Hematopoietic multipotent progenitor cell treated with erythropoietin and hydrocortisone succinate and interleukin-3 and kit ligand, for 4 days (in vitro differentiated cells): ENCODE data around the gene NUAK1.
A peak's percentile ranks its signal among the peaks of the same experiment; 100 is the strongest.
"Not testable (repeated sequence)": the region's sequence is repeated elsewhere in the genome, so short reads cannot be mapped to it uniquely, and the experiment has no call there.

Source experiments
- DNase-seq: peaks from one replicate; pipeline ENCODE4 v3.0.0-alpha.2; 2015

NUAK1 gene

DNA sequence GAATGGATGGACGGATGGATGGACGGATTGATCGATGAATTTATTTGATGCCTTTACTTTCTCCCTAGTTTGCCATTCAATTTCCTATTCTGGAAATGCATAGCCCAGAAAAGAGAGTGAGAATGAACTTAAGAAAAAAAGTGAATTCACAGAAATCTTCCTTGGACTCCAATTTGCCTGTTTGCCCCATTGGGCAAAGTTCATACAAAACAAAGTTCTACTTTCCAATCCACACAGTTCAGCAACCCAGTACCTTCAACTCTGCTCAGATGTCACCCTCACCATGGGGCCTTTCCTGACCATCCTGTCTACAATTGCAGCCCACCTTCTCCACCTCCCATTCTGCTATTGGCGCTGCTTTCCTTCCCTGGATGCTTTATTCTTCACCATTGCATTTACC, 8.2 kb upstream of the NUAK1 start:
- DNase-seq: no peak

GRCh38 chr12:106145539-106146447, 7.0 kb upstream of the NUAK1 start:
- no peak for DNase-seq

DNA sequence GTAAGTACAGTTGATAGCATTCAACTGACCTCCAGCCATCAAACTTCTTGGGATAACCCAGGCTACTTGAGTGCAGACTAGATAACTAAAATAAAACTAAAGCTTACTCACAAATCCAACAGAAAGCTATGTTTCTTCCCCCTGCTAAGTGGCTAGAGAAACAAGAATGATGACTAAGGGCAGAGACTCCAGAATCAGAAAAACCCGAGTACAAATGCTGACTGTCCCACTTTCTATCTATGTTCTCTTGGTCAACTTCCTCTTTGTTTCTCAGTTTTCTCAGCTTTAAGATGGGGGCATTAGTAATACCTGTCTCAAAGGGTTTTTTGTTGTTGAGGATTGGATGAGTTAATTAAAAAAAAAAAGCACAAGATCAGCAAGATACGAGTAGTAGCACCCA, 6.1 kb upstream of the NUAK1 start:
- DNase-seq: no peak

DNA sequence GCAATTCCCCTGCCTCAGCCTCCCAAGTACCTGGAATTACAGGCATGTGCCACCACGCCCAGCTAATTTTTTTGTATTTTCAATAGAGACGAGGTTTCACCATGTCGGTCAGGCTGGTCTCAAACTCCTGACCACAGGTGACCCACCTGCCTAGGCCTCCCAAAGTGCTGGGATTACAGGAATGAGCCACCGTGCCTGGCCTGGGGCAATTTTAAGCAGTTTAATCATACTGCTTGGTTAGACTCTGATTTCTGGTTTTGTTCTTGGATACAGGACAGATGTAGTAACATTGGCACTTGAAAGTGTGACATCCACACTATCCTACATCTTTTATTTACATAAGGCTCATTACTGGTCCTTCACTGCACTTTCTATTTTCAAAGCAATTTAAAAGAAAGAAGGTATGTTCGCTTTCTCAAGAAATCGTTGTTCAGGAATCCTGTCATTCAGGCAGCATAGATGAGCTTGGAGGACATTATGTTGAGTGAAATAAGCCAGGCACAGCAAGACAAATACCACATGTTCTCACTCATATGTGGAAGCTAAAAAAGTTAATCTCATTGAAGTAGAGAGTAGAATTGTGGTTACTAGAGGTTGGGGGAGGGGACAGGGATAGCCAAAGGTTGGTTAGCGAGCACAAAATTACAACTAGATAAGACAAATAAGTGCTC, 4.0 kb upstream of the NUAK1 start:
- no peak for DNase-seq

DNA sequence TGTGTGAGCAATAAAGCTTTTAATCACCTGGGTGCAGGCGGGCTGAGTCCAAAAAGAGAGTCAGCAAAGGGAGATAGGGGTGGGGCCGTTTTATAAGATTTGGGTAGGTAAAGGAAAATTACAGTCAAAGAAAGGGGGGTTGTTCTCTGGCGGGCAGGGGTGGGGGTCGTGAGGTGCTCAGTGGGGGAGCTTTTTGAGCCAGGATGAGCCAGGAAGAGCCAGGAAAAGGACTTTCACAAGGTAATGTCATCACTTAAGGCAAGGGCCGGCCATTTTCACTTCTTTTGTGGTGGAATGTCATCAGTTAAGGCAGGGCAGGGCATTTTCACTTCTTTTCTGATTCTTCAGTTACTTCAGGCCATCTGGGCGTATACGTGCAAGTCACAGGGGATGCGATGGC, 3.2 kb upstream of the NUAK1 start:
- DNase-seq: not testable (repeated sequence)

GRCh38 chr12:106141452-106141851, 2.7 kb upstream of the NUAK1 start:
- no peak for DNase-seq

GRCh38 chr12:106141003-106141402, 2.2 kb upstream of the NUAK1 start:
- no peak for DNase-seq

- DNase-seq: no peak
These were observed 1.7 kb upstream of the NUAK1 start for GRCh38 chr12:106140223-106140986.

DNA sequence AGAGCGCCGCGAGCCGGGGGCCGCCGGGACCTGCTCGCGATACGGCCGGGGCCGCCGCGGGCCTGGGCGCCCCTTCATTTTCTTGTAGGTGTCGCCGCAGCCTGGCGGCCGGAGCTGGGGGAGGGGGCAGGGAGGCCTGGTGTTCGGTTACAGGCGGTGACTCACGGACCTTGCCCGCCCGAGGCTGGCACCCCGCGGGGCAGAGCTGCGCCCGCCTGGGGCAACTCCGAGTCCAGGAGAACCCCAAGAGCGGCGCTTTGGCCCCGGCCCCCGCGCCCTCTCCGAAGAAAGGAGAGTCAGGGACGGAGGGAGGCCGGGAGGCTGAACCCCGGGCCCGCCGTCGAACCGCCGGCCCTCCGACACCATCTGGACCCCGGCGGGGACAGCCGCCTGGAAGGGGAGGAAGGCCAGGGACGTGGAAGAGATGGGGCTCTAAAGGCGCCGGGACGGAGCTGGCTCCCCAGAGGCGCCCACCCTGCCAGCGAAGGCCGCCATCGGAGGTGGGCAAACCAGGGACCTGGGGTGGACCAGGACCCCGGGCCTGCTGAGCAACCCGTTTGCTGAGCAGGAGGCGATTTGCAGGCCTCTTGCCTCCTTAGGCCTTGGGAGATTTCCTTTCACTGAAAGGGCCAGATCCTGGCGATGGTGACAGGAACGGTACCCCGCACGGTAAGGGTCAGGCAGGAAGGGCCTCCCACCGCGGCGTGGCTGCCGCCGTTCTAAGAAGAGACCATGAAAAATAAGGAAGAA, 843 bp upstream of the NUAK1 start:
- peak; percentile 38 for DNase-seq

GRCh38 chr12:106138357-106138632, 459 bp downstream of the NUAK1 start:
- DNase-seq: peak; percentile 9

DNA sequence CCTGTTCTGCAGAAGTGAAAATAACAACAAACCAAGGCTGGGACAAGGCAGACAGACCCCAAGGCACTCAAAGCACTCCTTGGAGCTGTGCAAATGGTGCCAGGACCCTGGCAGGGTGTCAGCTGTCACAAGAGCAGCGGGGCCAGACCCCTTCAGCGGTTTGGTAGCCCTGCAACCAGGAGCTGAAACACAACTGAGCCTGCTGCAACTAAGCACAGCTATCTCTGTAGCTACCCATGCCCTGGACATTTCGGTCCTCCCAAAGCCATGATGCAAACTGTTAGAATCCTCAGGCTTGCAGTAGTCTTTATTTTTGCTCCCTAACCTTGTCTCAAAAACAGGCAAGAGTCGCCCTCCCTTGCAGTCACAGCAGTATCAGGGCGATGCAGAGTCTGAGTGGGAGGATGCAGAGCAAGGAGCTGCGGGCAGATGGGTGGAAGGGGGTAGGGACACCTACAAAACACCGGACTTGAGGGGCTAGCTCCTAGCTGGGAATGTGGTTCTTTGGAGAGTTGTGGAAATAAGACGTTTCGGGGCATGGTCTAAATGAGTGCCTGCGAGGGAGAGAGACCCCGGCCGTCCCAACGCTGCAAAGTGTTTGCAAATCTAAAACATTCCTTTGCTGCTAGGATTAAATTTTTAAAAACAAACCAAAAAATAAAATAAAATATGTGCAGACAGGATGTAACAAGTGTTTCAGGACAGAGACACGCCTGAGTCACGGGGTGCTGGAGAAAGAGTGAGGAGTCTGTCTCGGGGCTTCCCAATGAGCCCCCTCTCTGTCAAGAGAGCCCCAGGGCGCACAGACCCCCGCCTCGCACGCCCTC, 1.0 kb downstream of the NUAK1 start:
- DNase-seq: no peak

DNA sequence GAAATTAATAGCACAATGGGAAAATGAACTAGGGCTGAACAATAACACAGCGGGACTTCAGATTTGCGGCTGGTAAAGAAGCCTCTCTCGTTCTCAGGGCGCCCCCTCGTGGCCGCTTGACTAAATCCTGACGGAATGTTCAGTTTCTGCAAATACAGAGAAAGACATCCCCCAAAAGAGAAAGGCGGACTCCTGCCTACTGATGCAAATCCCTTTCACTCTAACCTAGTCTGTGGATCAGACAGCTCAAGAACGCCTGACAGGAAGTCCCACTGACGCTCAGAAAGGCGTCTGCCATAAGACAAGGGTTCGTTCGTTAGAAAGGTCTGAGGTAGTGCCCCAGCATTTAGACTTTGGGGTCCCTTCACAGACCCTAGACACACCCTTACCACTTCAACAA, 2.5 kb downstream of the NUAK1 start:
- peak; percentile 88 for DNase-seq

DNA sequence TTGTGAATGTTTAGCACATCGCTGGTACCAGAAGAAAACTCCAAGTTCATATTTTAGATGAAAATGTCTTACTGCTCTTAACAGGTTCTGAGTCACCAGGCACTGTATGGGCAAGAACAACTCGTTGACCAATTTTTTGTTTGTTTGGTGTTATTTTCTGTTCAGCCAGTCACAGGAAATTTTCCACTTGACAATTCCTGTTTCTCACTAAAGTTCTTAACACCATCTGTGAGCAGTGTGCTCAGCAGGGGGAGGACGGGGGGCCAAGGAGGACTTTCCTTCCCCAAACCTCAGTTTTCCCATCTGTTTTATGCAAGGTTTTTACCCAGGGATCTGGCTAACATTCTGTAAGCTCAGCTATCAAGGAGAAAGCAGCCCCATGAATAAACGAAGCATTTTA, 3.0 kb downstream of the NUAK1 start:
- DNase-seq: no peak

DNA sequence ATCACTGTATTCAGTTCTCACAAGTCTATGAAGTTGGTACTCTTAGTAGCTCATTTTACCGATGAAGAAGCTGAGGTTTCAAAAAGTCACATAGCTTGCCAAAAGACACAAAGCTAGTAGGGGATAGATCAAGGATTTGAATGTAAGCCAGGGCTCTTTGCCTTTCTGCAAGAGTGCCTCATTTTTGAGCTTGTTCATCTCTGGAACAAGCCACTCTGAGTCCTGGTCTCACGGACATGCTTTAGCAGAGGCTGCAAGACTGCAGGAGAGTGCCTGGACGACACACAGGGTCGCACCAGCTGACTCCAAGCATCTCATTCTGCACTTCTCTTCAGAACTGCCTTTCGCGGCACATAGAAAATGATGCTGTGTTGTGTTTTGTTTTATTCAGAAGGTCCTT, 3.7 kb downstream of the NUAK1 start:
- no peak for DNase-seq

DNA sequence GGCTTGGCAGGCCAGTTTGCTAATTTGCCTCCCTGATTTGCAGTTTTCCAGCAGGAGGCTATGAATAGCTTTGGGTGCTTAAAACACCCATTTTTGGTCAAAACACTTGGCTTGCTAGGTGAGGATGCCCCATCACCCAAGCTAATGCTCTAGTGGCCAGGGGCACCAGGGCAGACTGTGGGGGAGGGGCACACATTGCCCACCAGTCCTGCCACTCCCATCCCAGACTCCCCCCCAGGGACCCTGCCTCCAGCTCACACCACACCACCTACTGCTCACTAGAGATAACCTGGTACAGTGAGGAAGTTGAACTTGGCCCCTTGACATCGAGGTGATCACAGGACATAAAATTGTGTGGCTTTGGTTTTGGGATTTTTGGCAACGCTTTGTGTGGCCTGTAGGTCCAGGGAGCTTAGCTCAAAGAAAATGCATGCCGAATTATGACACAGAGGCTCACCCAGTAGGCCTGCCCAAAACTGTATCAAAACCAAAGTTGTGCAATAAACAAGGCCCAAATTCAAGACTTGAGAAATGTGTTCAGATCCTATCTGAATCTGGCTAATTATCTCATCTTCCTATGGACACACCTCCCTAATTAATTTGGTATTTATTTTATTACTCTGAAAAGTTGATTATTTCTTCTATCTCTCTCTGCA, 4.3 kb downstream of the NUAK1 start:
- DNase-seq: no peak

DNA sequence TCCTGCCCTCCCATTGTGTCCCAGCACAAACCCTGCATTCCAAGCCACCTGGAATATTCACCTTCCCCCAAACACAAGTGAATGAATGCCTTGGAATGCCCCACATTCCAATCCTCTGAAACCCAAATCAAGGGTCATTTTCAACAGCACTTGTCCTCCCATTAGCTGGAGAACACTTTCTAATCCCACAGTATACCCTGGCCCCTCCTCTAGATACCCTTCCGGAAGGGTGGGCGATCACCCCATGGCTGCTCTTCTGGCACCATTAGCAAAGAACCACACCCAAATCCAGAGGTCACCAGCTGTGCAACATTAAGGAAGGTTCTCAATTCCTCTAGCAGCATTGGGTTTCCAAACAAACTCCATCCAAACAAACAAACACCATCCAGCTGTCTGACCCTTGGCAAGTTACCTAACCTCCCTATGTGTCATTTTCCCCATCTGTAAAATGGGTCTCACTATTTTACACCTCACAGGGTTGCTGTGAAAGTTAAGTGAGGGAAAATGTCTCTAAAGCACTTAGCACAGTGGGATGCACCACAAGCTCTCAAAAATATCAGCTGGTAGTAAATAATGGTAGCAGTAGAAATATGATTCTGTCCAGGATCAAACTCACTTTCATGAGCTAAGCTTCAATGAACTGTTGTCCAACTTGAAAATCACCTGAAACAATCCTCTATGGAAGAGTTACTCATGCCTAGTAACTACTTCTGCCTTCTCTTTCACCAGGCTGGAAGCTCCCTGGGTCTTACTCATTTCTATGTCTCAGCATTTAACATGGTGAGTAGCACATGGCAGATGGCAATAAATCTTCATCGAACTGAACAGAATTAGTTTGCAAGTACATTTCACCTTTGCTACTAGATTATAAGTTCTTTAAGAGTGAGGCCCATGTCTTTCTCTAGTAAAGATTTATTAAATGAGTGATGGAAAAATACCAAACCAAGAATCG, 5.3 kb downstream of the NUAK1 start:
- no peak for DNase-seq

GRCh38 chr12:106132175-106133135, 6.3 kb downstream of the NUAK1 start:
- no peak for DNase-seq

GRCh38 chr12:106131676-106132075, 7.1 kb downstream of the NUAK1 start:
- no peak for DNase-seq

DNA sequence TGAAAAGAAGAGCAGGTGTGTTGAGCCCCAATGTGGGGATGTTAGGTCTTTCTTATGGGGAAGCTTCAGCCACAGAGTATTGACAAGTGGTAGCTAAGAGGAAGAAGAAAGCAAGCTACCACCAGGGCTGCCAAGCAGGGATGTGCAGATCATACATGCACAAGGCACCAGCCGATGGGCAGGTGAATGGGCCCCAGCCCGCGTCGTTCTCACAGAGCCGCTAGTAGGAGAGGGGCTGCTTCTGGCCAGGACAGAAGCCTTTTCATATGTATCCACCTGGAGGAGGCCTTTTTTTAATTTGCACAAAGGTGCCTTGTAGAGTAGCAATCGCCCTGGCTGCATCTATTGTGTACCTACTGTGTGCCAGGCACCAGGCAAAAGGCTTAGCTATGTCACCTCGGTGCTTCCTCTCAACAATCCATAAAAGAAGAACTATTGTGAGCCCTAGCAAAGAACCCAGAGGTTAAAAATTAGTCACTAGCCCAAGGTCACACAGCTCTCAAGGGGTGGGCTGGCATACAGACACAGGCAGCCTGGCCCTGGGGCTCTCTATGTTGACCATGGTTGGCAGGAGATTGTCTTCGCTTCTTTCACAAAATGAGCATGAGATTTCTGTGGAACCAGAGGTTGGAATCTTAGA, 8.2 kb downstream of the NUAK1 start:
- no peak for DNase-seq
